Mesodermal cell (in vitro differentiated cells): ENCODE measurements around the gene ARL16.
A peak's percentile ranks its signal among the peaks of the same experiment; 100 is the strongest.

Experiments used
- H3K27ac ChIP-seq: 2 replicates; pipeline ENCODE4 v1.7.0; 2013; ENCODE audit warnings: mild to moderate bottlenecking, low read depth, low read length, moderate library complexity; ENCODE audit not compliant: severe bottlenecking
- H3K36me3 ChIP-seq: 2 replicates; pipeline ENCODE4 v1.7.1; 2013; ENCODE audit warnings: mild to moderate bottlenecking, low read length, moderate library complexity; ENCODE audit not compliant: control insufficient read depth, insufficient read depth
- H3K4me1 ChIP-seq: one replicate; pipeline ENCODE4 v1.7.1; 2013; ENCODE audit warnings: mild to moderate bottlenecking, low read length; ENCODE audit not compliant: insufficient read depth, control insufficient read depth, poor library complexity, severe bottlenecking
- H3K4me3 ChIP-seq: 2 replicates; pipeline ENCODE4 v1.7.0; 2013; ENCODE audit warnings: low read length, control low read depth, mild to moderate bottlenecking; ENCODE audit not compliant: insufficient read depth, poor library complexity, severe bottlenecking; ENCODE audit errors: extremely low read depth
- H3K9me3 ChIP-seq: 2 replicates; pipeline ENCODE4 v1.7.1; 2013; ENCODE audit warnings: mild to moderate bottlenecking, low read length, moderate library complexity; ENCODE audit not compliant: control insufficient read depth
- WGBS, 2 experiments: methylation state at CpG; one replicate each; pipeline ENCODE4 v1.1.5; 2013; ENCODE audit warnings: missing lambda C conversion rate in 2 of 2; ENCODE audit not compliant: insufficient coverage in 2 of 2; 5-methylcytosine and 5-hydroxymethylcytosine counted together

Gene ARL16

DNA sequence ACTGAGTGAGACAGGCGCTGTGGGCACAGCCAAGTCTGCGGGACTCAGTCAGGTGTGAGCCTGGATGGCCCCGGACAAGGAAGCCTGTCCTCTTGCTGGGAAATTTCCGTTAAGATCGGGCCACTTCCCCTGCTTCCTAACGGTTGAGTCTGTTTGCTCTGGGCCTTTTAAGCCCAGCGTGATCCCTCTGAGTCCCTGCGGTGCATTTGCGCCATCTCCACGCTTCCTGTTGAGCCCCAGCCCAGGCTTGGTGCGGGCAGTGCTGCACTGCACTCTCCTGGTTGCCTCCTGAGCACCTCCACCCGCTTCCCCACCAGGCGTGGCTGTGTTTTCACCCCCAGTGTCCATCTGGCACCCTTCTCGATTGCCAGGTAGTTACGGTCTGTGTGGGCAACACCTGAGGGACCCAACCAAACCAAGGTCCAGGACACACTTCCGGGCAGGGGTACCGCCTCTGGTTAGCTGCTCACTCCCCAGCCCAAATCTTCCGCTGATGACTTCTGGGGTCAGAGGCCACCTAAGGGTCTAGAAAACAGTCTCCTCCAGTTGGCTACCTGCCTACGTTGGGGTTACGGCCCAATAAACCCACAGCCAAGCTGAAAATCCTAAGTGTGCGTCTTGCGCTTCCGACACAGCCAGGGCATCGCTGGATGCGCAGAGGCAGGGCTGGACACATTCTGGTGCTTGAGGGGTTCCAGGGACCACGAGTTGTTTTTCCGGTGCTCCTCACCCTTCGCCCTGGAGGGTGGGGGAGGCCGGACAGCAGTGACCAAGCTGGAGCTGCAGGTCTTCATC, 27.1 kb upstream of the ARL16 start:
- Histone ChIP-seq H3K36me3 (peaks cover 28% of the 10 kb centered on the region), H3K4me1 (peaks cover 30% of the 10 kb centered on the region), H3K27ac (no peak overlapping the region), H3K9me3 (no peaks in the 10 kb centered on the region), H3K4me3 (peak overlapping the region; percentile 64)
- WGBS, 2 experiments = 17 to 18% methylated on average over 27 to 29 of the region's 29 CpGs

- H3K4me1 ChIP-seq = peaks cover 29% of the 10 kb centered on the region
- H3K36me3 ChIP-seq = peaks cover 43% of the 10 kb centered on the region
- no peak overlapping the region for H3K4me3 ChIP-seq
- no peaks in the 10 kb centered on the region for H3K9me3 ChIP-seq
- 93 to 94% methylated on average over 16 to 17 of the region's 17 CpGs for WGBS, 2 experiments
- no peak overlapping the region for H3K27ac ChIP-seq
Measured at GRCh38 chr17:81708739-81709185, 25.2 kb upstream of the ARL16 start.

DNA sequence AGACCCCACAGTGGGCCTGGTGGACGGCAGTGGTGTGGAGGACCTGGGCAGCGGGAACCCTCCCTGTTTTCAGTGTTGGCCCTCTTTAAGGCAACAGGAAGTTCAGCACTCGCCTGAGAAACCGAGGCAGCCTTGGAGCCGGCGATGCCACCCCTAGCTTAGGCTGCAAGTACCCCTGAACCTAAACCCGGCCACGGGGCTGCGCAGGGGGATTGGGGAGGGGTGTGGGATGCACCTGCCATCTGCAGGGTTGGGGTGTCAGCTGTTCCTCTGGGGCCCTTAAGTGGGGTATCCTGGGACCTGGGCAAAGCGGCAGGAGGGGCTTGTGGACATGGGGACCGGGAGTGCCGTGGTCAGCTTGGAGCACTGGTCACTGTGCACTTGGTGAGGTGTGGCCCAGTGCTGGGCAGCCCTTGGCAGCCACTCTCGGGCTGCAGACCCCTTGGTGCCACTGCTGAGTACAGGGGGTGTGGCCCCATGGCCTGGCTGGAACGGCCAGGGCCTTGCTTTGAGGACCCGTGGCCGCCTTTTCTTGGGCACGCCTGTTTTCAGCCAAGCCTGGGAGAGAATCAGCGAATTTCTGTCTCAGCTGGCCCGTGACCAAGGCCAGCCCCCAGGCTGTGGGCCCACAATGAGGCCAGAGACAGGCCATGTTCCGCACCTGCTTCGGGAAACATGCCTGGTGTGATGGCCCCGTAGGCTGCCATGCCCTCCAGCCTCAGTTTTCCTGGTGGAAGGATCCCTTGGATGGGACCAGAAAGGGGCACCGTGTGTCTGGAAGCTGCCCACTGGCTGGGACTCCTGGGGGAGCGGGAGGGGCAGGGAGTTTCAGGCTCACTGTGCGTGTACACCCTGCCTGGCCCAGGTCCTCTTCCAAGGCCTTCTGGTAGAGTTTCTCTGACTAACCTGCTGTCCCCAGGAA, 24.4 kb upstream of the ARL16 start:
- H3K4me3 ChIP-seq = no peak overlapping the region
- 96 to 97% methylated on average over 21 to 24 of the region's 25 CpGs for WGBS, 2 experiments
- H3K9me3 ChIP-seq = no peaks in the 10 kb centered on the region
- peaks cover 21% of the 10 kb centered on the region for H3K4me1 ChIP-seq
- no peak overlapping the region for H3K27ac ChIP-seq
- peaks cover 43% of the 10 kb centered on the region for H3K36me3 ChIP-seq

DNA sequence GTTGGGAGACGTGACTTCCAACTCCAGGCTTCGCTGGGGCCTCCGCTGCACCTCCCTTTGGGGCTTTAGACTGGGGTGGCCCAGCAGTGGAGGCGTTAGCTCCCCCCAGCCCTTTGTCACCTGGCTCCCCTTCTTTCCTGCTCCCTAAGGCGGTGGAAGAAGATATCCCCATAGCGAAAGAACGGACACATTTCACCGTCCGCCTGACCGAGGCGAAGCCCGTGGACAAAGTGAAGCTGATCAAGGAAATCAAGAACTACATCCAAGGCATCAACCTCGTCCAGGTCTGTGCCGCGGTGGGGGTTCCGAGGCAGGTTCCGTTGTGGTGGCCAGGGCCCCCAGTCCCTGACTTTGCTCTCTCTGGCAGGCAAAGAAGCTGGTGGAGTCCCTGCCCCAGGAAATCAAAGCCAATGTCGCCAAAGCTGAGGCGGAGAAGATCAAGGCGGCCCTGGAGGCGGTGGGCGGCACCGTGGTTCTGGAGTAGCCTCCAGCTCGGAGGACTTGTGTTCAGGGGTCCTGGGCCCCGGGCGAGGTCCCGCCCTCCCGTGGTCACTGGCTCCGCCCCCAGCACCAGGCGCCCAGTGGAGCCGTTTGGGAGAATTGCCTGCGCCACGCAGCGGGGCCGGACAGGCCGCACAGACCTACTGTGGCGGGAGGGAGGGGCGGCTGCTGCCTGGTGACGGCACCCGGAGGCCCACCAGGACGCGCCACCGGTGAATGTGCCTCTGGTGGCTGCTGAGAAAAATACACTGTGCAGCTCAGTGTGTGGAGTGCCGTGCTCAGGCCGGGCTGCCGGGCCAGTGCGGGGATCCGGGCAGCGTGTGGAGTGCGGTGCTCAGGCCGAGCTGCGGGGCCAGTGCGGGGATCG, 23.4 kb upstream of the ARL16 start:
- Histone ChIP-seq H3K4me3 (no peak overlapping the region), H3K27ac (no peak overlapping the region), H3K36me3 (peaks cover 46% of the 10 kb centered on the region), H3K4me1 (peaks cover 17% of the 10 kb centered on the region), H3K9me3 (no peaks in the 10 kb centered on the region)
- 96 to 97% methylated on average over 42 to 51 of the region's 54 CpGs for WGBS, 2 experiments

GRCh38 chr17:81706232-81706611, 22.6 kb upstream of the ARL16 start:
- Histone ChIP-seq H3K36me3 (peaks cover 54% of the 10 kb centered on the region), H3K27ac (no peak overlapping the region), H3K9me3 (no peaks in the 10 kb centered on the region), H3K4me1 (peaks cover 22% of the 10 kb centered on the region), H3K4me3 (no peak overlapping the region)
- 95 to 99% methylated on average over 17 of the region's 17 CpGs for WGBS, 2 experiments

DNA sequence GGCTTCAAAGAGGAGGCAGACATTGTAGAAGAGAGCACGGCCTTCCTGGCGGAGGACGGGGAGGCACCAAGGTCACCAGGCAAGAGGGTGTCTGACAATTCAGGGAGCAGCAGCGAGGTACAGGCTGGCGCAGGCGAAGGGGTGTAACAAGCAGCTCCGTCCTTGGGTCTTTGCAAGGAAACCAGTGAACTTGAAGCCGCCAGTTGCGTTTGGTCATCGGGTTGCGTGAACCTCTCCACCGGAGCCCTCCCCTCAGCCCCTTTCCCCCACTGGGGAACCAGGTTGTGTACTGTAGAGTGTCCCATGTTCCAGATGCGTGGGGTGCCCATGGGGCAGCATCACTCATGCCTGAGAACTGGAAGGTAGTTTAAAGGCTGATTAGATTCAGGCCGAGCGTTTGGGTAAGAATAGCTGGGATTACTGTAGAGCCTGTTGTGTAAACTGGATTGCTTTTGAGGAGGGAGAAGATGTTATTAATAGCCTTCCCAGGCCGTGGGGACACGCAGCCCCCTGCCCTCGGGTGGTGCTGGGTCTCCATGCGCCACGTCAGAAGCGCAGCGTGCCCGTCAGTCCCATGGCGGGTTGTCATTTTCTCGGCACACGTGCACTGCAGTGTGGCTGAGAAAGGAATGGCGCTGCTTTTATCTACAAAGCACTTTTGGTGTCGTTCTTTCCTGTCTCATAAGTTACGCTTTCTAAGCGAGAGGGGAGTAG, 22.1 kb upstream of the ARL16 start:
- 95 to 98% methylated on average over 28 to 29 of the region's 30 CpGs for WGBS, 2 experiments
- H3K4me1 ChIP-seq = peaks cover 18% of the 10 kb centered on the region
- no peak overlapping the region for H3K27ac ChIP-seq
- no peak overlapping the region for H3K4me3 ChIP-seq
- H3K36me3 ChIP-seq = peaks cover 58% of the 10 kb centered on the region
- no peaks in the 10 kb centered on the region for H3K9me3 ChIP-seq

DNA sequence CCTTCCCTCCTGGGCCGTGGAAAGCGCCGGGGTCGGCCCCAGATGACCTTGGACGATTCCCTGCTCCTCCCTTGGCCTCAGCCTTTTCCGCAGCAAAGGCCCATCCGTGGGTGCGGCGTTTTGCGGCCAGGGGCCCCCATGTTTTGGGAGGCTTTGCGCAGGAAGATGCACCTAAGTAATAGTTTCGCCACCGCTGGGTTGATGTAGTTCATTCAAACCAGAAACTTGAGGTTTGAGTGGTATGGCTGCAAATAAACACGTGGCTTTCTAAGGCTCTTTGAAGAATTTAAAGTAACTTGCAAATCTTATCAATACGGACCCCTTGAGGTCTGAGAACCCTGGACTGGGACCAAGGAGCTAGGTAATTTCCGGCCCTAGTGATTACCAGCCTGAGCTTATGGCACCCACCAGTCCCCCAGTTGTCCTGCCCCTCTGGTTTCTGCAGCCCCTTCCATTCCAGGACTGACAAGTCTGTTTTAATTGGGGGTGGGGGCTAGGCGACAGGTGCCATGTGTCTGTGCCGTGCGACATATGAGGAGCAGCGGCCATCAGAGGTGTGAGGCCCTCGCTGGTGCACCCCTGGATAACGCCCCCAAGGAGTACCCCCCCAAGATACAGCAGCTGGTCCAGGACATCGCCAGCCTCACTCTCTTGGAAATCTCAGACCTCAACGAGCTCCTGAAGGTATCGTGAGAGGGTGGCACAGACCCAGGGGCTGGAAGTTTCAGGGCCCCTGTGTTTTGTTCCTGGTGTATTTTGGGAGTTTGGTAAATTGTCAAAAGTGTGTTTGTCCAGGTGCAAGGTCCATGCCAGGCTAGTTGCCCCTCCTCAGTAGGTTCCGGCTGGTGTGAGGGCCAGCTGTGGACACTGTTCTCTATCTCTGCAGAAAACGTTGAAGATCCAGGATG, 20.4 kb upstream of the ARL16 start:
- Histone ChIP-seq H3K36me3 (peaks cover 62% of the 10 kb centered on the region), H3K27ac (peak overlapping the region; percentile 88)

GRCh38 chr17:81702934-81703746, 19.5 kb upstream of the ARL16 start, which contains the start of gene MRPL12:
MRPL12 (plus strand) TSS chr17:81703367; CDS start chr17:81703502, 135 bp downstream.
- Histone ChIP-seq H3K27ac (peak within 1 kb of the TSS; percentile 88), H3K4me1 (peaks cover 13% of the 10 kb centered on the region), H3K4me3 (peak within 1 kb of the TSS; percentile 92), H3K9me3 (no peaks in the 10 kb centered on the region), H3K36me3 (peaks cover 68% of the 10 kb centered on the region)
- 0 to 1% methylated on average over 92 to 93 of the region's 102 CpGs for WGBS, 2 experiments

More for the DNA sequence above, 20.4 kb upstream of the ARL16 start:
- 24 to 28% methylated on average over 18 to 20 of the region's 27 CpGs for WGBS, 2 experiments
- no peaks in the 10 kb centered on the region for H3K9me3 ChIP-seq
- peaks cover 13% of the 10 kb centered on the region for H3K4me1 ChIP-seq
- H3K4me3 ChIP-seq = peak overlapping the region; percentile 92
